NCI-H1930 (cell line): ENCODE measurements around the gene SMIM45.

Experiments used
- DNase-seq, 2 experiments: peaks; one replicate each; lab custom pipeline; 2025; lab: John Stamatoyannopoulos, UW

The SMIM45 gene

DNA sequence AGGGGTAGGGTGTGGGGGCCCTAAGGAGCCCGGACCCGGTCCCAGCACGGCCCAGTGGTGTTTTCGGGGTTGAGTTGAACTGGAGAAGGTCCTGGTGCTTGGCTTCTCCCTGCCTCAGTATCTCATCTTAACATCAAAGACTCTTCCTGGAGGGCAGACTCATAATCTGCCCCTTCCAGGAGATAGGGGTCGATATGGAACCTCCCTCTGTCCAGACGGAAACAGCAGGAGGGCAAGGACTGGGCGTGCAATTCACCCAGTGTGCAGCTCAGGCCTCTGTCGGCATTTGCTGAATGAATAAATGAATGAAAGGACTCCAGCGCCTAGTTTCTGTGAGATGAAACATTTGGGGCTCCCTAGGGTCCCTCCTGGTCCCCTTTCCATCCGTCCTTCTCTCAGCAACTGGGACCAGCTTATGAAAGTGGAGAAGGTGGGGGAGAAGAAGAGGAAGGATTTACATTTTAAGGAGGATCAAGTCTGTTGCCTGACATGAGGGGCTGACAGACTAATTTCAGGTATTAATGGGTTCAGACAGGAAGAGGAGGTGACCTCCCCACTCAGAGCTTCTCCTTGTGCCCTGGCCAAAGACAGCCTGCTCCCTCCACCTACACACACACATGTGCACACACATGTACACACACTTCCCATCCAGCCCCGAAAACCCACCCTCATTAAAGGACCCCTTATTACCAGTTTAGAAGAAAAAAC lies 36.0 kb upstream of the SMIM45 start:
- DNase-seq, result no peak

DNA sequence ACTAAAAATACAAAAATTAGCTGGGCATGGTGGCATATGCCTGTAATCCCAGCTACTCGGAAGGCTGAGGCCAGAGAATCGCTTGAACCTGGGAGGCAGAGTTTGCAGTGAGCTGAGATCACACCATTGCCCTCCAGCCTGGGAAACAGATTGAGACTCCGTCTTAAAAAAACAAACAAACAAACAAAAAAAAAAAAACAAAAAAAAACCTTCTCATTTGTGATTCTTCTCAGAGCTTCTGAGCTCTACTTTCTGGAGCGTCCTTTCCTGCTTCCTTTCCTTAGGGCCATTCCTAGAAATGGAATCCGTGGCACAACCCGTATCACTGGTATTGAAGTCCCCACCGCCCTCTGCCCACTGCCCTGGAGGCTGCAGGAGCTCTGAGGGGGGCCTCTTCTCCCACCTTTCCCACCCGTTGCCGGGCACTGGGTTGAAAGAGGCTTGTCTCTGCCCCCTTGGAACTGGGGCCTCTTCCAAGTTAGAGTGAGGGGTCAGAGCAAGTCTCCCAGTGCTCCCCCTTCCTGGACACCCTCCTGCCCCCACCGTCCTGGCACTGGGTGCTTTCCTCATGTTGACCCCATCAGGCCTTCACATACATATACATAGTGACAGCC lies 35.1 kb upstream of the SMIM45 start:
- no peak for DNase-seq

DNA sequence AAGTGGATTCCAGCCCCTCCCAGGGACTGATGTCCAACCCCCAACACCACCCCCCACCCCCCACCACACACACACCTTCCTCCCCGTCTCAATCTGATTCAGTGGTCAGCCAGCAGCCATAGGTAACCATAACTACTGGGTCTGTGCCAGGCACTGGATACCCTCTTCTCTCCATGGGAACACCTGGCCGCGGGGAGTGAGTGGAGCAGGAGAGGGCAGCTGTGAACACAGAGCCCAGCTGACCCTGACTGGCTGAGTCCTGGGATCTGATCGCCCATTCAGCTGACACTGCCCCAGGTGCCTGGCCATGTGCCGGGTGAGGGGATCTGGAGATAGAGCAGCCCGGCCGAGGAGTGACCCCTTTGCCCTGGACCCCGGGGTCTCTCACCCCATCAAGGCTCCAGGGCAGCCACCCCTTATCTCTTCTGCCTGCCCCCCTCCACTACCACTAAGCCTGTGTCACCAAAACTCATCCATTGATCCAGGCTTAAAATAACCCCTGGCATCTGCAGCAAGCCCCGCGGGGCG lies 34.5 kb upstream of the SMIM45 start:
- no peak for DNase-seq

DNA sequence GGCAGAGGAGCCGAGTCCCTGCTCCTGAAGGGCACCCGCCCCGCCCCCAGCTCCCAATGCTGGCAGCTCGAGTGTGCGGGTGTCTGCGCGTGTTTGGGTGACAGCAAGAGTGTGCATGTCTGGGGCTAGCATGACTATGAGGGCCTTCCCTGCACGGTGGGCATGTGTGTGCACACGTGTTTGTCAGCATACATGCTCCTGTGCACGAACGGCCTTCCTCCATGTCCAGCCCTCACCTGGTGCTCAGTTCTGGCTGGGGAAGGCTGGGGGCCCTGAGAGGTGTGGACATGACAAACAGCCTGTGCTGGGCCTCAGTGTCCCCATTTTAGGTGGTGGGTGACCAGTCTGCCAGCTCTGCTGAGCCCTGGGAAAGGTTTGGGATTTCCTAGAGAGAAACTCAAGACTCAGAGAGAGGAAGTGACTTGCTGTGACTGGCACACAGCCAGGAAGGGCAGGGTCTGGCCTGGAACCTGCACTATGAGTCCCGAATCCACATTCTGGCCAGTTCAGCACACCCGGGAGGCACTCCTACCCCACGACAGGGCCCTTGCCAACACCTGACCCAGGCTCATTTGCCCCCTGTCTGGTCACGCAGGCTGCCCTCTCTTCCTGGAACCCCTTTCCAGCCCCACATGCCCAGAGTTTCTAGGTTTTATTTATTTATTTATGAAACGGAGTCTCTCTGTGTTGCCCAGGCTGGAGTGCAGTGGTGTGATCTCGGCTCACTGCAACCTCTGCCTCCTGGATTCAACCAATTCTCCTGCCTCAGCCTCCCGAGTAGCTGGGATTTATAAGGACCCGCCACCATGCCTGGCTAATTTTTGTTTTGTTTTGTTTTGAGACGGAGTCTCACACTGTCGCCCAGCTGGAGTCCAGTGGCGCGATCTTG lies 33.8 kb upstream of the SMIM45 start:
- DNase-seq, result no peak

DNA sequence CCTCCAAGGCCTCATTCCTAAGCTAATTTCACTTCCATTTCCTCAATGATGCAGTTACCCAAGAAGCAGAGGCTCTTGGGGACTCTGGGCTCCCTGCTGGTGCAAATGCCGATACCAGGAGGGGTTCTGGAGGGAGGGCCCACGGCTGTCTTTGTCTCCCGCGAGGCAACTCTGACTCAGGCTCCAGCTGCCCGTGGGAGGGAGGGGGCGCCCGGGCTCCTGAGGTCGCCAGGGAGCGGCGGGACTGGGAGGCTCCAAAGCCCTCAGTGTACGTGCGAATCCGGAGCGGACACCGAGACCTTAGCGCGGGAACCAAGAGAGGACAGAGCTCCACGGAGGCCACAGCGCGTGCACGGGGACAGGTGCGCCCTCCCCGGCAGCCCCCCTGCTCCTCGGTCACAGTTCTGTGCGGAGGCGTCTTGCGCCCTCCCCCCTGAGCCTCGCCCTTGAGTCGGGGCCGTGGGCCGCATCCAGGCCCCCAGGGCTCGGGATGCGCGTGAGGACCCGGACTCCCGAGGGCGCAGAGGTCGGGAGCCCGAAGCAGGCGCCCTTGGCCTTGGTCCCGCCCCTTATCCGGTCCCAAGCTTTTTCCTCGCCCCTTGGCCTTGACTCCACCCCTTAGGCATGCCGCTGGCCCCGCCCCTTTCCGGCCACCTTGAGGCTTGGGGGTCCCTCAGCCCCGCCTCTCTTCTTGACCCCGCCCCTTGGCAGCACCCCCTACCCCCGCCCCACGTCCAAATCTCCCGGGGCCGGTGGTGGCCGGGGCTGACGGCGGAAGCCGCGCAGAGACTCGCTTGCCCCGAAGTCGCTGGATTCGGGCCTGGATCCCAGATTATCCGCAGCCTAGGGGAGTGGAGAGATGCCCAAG lies 32.4 kb upstream of the SMIM45 start:
- no peak for DNase-seq

DNA sequence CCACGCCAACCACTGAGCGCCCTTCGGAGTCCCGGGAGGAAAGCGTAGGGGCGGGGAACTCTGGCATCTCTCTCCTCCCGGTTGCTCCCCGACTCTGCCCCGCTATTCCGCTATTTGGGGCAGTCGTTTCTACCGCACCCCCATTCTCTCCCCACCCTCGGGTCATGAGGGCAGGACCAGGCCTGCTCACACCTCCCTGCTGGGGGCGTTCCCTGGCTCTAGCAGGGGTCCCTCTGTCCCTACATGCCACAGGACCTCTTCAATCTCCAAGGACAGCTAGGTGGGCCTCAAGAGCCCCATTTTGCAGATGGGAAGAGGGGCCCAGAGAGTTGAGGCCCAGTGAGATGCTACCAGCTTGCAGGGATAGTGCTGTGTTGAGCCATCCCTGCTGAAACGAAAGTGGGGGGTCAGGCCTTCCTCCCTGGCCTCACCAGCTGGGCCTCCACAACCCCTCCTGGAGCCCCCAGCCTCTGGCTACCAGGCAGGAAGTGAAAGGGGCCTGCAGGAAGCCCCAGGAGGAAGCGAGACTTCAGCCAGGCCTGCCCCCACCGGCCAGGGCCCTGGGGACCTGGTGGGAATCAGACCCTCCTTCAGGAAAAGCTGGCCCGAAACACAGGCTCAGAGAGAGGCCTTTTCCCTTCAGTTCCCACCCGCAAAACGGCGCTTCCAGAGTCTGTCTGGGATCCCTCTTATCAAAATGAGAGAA lies 31.5 kb upstream of the SMIM45 start:
- no peak for DNase-seq

DNA sequence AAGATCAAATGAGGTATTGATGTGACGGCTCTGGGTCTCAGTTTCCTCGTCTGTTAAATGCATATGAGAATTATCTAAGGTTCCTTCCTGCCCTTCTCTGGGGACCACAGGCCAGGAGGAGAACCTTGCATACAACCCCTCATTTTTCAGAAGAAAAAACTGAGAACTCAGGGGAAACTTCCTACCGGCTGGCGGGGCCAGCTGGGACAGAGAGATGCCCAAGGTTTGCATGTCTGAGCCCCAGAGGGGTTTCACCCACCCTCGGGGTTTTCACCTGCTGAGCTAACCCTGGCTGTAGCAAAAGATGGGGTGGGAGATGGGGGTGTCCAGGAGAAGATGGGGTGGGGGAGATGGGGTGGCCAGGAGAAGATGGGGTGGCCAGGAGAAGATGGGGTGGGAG lies 29.6 kb upstream of the SMIM45 start:
- DNase-seq, result no peak

DNA sequence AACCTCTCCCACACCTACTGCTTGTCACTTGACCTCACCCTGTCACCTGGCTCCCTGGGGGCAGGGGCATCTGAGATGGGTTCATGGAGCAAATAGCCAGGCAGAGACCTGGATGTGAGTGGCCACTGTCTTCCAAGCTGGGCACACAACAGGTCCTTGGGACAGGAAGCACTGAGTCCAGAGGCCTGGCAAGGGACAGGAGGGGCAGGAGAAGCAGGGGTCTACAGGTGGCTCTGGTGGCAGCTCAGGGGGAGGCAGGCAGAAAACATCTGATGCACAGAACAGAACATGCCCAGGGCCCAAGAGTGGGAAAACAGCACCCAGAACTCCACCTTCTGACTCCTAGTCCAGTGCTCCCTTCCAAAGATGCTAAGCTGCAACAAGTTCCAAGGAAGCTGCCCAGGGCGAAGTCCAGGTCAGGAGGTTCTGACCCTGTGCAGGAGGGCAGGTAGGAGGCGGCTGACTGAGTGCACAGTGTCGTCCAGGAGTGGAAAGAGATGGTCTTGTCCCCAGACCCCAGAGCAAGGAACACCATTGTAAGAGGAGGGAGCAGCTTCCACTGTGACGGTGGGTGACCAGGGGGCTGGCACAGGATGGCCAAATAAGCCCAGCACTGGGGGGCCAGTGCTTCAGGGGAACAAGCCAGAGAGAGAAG lies 28.9 kb upstream of the SMIM45 start:
- no peak for DNase-seq

DNA sequence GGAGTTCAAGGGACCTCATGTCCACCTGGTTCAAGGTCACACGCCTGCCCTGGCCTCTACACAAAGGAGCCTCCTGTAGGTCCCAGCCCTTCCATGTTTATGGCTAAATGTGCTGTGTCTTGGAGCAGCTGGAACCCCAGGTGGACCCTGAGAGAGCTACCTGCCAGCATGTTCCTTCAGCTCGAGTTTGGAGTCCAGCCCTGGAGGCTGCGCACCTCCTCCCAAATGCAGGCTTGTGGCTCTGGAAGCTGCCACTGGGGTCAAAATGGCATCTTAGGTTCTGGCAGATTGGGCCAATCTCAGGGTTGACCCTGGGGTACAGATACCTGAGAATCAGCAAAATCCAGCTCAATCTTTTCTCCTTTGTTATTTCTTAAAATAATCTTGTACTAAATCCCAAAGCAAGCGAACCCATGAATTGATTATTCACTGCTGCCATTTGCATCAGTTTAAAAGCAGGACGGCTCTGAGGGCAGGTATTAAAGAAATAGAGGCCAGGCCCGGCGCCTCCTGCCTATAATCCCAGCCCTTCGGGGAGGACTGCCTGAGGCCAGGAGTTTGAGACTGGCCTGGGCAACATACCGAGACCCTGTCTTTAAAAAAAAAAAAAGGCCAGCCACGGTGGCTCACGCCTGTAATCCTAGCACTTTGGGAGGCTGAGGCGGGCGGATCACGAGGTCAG lies 28.2 kb upstream of the SMIM45 start:
- no peak for DNase-seq

DNA sequence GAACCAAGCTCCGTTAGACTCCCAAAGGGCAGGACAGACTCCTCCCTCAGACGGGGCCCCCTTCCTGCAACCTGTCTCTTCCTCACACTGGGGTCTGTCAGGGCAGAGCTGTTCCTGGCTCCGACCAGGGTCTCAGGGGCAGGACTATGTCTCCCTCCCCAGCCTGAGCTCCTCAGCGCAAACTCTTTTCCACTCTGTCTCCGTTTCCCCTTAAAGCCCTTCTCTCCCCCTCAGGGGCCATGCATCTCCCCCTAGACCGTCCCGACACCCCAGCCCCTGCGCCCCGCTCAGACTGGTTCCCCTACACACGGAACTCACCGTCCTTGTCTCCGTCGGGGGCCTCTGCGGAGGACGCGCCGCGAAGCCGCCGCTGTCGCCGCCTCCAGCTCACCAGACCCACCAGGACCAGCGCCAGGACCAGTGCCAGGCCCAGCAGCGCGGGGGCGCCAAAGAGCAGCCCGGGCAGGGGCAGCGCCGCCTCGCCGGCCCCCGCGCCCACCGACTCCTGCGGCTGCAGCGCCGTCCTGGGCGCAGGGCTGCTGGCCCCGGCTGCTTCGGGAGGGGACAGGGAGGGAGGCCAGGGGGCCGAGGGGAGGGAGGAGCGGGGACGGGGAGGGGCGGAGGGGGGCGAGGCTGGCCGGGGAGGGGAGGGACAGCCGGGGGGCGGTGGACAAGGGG lies 26.0 kb upstream of the SMIM45 start:
- peak; percentile 51 to 72 for DNase-seq

DNA sequence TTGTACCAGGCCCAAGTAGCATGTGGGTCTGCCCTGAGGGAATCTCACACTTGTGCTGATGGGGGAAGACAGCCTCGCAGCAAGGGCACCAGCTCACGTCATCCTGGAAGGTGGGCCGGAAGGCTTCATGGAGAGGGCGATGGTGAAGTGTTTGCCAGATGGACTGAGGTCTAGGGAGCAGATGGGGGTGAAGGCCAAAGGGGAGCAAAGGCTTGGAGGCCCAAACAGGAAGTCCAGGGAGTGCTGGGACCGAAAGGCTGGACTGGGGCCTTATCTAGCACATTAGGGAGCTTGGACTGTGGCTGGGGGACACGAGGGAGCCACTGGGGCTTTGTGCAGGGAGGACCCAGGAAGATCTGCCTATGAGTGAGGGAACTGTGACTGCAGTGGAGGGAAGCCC lies 24.1 kb upstream of the SMIM45 start:
- no peak for DNase-seq

DNA sequence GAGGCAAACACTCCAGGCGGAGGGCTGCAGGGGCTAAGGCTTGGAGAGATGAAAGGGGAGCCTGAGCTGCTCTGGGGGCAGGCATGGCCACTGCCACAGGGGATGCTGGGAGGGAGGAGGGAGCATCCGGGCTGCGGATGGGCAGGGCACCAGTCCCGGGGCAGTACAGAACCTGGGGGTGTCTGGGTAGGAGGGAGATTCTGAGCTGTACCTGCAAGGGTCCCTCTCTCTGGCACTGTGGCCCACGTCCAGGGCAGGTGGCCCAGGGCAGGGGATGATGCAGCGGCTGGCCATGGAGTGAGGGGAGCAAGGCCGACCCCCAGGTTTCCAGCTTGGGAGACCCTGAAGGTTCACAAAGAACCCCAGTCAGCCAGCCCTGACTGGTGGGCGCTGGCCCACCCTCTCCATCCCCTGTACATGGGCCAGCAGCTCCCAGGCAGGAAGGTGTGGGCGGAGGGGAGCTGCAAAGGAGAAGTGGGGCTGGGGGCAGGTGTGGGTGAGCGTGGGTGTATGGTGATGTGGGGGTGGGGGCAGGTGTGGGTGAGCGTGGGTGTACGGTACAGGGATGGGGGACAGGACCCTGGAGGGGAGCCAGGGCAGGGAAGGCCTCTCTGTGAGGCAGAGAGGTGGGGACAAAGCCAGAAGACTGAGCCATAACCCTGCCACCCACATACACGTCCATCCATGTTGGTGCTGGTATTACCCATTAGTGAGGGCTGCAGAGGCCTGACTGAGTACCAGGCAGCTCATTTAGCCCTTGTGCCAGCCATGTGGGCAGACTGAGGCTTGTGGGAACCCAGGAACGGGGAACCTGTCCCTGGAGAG lies 23.1 kb upstream of the SMIM45 start:
- DNase-seq, result no peak

DNA sequence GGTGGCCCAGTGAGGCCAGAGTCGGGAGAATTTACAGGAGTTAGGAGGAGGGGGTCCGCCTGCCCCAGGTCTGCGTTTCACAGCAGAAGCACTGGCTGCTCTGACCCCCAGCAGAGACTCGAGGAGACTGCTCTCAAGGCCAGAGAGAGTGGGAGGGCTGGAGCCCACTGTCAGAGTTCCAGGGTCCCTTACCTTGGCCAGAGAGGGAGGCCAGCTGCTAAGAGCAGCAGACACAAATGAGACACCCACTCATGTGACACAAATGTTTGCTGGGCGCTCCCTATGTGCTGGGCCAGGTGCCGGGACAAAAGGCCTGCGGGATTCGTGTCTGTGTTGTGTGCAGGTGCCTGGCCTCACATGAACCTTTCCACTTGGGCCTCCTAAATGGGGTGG lies 22.5 kb upstream of the SMIM45 start:
- no peak for DNase-seq

DNA sequence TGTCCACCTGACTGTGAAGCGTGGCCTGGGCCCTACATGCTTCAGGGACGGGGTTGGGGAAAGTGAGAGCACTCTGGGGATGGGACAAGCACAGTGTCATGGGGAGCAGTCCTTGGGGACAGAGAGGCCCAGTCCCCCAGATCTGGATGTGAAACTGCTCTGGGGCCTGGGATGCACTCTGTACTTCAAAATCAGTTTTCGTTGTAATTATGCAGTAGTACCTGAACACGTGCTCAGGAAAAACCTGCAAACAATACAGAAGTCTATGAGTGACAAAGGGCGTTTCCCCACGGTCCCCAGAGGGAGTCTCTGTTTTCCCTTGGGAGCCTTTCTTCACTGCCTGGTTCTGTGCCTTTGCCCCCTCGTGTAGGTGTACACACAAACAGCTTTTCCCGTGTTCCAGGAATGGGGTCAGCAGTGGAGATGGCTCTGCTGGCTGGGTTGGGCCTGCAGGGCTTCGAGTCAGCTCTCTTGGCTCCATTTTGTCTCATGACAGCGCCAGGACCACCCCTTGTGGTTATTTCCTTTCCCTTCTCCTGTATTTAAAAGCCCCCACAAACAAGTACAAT lies 20.2 kb upstream of the SMIM45 start:
- DNase-seq, result no peak

DNA sequence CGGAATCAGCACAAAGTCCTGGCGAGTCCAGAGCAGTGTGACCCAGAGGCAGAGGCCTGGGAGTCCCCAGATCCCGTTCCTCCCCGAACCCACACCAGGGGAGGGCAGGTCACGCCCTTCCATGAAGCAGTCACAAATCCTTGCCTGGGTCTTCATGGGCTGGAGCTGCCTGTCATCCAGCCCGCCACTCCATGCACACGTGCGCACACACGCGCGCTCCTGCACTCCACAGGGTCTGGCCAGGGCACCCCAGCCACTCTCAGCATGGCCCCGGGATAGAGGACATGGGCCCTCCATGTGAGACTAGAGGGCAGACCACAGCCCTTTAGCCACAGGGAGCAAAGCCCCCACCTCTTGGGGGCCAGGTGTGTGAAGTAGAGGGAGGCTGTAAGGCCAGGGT lies 19.6 kb upstream of the SMIM45 start:
- no peak for DNase-seq

DNA sequence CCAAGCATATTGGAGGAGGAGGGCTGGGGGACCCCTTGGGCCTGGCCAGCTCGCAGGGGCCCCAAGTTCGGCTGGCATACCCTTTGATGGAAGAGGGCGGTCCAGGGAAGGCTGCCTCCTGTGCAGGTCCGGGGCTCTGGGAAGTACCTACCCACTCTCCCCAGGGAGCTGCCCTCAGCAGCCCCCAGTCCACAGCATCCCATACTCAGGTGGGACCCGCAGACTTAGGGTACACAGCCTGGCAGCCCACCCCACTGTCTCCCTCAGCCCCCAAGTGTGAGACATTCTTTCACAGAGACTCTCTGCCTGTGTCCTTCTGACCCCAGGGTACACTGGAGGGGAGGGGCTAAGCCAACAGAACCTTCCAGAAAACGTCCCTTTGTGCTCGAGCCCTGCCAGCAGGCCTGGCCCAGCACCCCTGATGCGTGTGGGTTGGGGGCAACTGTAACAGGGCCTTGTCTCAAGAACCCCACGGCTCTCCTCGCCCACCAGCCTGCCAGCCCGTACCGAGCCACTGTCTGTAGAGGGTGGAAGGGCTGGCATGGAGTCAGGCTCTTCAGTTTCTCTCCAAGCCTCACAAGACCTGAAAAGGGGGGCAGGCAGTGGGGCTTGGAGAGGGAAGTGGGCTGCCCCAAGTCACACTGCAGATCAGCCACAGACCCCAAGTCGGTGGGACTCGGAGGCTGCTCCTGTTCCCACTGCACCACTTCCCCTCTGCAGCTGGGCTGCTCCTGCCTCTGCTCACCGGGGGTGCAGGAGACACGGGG lies 18.4 kb upstream of the SMIM45 start:
- no peak for DNase-seq

DNA sequence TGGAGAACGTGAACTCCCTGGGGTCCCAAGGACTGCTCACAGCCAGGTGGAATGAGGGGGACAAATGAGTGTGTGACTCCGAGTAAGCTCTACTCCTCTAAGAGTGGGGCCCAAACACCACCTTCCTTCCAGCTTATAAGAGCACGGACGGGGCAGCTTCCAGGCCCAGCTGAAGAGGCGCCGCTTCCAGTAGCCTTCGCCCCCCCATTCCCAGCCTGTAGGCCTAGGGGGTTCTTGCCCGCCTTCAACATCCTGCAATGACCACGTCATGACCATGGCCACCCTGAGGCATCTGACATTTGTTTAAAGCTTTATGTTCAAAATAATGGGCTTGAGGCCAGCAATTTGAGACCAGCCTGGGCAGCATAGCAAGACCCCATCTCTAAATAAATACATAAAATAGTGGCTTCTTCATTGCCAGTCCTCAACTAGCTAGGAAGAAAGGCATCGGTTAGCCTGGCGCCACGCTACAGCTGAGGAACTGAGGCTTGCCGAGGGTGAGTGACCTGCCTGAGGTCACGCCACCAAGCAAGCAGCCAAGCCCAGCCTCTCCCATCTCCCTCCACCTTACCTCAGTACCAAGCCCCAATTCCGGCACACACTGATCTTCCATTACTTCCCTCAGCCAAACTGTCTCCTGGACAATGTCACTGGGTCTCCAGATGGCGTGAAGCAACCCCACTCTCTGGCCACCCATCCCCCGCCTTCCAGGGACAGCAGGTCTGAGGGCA lies 17.5 kb upstream of the SMIM45 start:
- no peak for DNase-seq
